Measurements from ENCODE around the gene TEAD4.

DNA sequence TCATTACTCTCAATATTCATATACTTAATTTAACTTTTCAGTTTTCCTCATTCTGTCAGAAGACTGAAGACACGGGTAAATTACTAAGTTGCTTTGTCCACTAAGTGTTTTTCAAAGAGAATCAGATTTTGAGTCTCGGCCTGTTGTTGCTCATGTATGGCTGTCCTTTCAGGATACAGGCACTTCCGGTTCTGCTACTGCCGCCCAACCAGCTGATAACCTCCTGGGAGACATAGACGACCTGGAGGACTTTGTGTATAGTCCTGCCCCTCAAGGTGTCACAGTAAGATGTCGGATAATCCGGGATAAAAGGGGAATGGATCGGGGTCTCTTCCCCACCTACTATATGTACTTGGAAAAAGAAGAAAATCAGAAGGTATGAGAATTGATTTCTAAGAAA, 28.3 kb upstream of the TEAD4 start:
- TF ChIP-seq SP1 (IDR thresholded peaks at IDR 0.05) = no peak
- no peak for TF ChIP-seq ZBTB33 (IDR thresholded peaks at IDR 0.05)
- TF ChIP-seq, protein P1, sequence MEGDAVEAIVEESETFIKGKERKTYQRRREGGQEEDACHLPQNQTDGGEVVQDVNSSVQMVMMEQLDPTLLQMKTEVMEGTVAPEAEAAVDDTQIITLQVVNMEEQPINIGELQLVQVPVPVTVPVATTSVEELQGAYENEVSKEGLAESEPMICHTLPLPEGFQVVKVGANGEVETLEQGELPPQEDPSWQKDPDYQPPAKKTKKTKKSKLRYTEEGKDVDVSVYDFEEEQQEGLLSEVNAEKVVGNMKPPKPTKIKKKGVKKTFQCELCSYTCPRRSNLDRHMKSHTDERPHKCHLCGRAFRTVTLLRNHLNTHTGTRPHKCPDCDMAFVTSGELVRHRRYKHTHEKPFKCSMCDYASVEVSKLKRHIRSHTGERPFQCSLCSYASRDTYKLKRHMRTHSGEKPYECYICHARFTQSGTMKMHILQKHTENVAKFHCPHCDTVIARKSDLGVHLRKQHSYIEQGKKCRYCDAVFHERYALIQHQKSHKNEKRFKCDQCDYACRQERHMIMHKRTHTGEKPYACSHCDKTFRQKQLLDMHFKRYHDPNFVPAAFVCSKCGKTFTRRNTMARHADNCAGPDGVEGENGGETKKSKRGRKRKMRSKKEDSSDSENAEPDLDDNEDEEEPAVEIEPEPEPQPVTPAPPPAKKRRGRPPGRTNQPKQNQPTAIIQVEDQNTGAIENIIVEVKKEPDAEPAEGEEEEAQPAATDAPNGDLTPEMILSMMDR (IDR thresholded peaks at IDR 0.05; ENCODE audit: low read depth, low read length, missing input control) = no peak
- TF ChIP-seq, protein P2, sequence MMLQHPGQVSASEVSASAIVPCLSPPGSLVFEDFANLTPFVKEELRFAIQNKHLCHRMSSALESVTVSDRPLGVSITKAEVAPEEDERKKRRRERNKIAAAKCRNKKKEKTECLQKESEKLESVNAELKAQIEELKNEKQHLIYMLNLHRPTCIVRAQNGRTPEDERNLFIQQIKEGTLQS (IDR thresholded peaks at IDR 0.05) = no peak

All from liver (tissue), 3 donors.